ENCODE results near the gene LARP1. TPM values are rescaled to one million over a fixed set of nuclear protein-coding genes. Genes with fewer than 3 reads are reported as not detected.
A peak's percentile ranks its signal among the peaks of the same experiment; 100 is the strongest.

Gene LARP1
- total and polyA plus RNA-seq, 2 experiments from 2014 or later: 133 to 302 TPM

GRCh38 chr5:154722936-154723335, 32.2 kb upstream of the LARP1 start:
- TF ChIP-seq NANOG (IDR thresholded peaks at IDR 0.05; ENCODE audit: borderline replicate concordance) (no peak), POLR2AphosphoS5 (IDR thresholded peaks at IDR 0.05; ENCODE audit: low read depth) (no peak), ZNF331 (CRISPR knock-in tag; IDR thresholded peaks at IDR 0.05; ENCODE audit: low read depth) (no peak), STAT1 (IDR thresholded peaks at IDR 0.05; ENCODE audit: unreplicated experiment) (no peak), ETS1 (IDR thresholded peaks at IDR 0.05) (no peak), CREB1 (CRISPR knock-in tag; IDR thresholded peaks at IDR 0.05; ENCODE audit: low read depth) (no peak), JUNB (IDR thresholded peaks at IDR 0.05; ENCODE audit: unreplicated experiment) (no peak), EZH2 (IDR thresholded peaks at IDR 0.05; ENCODE audit: low read depth, unreplicated experiment) (no peak), ZNF114 (CRISPR knock-in tag; IDR thresholded peaks at IDR 0.05) (no peak), EZH2phosphoT487 (IDR thresholded peaks at IDR 0.05; ENCODE audit: unreplicated experiment) (no peak)
- TF ChIP-seq, protein P1, sequence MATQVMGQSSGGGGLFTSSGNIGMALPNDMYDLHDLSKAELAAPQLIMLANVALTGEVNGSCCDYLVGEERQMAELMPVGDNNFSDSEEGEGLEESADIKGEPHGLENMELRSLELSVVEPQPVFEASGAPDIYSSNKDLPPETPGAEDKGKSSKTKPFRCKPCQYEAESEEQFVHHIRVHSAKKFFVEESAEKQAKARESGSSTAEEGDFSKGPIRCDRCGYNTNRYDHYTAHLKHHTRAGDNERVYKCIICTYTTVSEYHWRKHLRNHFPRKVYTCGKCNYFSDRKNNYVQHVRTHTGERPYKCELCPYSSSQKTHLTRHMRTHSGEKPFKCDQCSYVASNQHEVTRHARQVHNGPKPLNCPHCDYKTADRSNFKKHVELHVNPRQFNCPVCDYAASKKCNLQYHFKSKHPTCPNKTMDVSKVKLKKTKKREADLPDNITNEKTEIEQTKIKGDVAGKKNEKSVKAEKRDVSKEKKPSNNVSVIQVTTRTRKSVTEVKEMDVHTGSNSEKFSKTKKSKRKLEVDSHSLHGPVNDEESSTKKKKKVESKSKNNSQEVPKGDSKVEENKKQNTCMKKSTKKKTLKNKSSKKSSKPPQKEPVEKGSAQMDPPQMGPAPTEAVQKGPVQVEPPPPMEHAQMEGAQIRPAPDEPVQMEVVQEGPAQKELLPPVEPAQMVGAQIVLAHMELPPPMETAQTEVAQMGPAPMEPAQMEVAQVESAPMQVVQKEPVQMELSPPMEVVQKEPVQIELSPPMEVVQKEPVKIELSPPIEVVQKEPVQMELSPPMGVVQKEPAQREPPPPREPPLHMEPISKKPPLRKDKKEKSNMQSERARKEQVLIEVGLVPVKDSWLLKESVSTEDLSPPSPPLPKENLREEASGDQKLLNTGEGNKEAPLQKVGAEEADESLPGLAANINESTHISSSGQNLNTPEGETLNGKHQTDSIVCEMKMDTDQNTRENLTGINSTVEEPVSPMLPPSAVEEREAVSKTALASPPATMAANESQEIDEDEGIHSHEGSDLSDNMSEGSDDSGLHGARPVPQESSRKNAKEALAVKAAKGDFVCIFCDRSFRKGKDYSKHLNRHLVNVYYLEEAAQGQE (IDR thresholded peaks at IDR 0.05; ENCODE audit: unreplicated experiment): no peak
- TF ChIP-seq, protein P2, sequence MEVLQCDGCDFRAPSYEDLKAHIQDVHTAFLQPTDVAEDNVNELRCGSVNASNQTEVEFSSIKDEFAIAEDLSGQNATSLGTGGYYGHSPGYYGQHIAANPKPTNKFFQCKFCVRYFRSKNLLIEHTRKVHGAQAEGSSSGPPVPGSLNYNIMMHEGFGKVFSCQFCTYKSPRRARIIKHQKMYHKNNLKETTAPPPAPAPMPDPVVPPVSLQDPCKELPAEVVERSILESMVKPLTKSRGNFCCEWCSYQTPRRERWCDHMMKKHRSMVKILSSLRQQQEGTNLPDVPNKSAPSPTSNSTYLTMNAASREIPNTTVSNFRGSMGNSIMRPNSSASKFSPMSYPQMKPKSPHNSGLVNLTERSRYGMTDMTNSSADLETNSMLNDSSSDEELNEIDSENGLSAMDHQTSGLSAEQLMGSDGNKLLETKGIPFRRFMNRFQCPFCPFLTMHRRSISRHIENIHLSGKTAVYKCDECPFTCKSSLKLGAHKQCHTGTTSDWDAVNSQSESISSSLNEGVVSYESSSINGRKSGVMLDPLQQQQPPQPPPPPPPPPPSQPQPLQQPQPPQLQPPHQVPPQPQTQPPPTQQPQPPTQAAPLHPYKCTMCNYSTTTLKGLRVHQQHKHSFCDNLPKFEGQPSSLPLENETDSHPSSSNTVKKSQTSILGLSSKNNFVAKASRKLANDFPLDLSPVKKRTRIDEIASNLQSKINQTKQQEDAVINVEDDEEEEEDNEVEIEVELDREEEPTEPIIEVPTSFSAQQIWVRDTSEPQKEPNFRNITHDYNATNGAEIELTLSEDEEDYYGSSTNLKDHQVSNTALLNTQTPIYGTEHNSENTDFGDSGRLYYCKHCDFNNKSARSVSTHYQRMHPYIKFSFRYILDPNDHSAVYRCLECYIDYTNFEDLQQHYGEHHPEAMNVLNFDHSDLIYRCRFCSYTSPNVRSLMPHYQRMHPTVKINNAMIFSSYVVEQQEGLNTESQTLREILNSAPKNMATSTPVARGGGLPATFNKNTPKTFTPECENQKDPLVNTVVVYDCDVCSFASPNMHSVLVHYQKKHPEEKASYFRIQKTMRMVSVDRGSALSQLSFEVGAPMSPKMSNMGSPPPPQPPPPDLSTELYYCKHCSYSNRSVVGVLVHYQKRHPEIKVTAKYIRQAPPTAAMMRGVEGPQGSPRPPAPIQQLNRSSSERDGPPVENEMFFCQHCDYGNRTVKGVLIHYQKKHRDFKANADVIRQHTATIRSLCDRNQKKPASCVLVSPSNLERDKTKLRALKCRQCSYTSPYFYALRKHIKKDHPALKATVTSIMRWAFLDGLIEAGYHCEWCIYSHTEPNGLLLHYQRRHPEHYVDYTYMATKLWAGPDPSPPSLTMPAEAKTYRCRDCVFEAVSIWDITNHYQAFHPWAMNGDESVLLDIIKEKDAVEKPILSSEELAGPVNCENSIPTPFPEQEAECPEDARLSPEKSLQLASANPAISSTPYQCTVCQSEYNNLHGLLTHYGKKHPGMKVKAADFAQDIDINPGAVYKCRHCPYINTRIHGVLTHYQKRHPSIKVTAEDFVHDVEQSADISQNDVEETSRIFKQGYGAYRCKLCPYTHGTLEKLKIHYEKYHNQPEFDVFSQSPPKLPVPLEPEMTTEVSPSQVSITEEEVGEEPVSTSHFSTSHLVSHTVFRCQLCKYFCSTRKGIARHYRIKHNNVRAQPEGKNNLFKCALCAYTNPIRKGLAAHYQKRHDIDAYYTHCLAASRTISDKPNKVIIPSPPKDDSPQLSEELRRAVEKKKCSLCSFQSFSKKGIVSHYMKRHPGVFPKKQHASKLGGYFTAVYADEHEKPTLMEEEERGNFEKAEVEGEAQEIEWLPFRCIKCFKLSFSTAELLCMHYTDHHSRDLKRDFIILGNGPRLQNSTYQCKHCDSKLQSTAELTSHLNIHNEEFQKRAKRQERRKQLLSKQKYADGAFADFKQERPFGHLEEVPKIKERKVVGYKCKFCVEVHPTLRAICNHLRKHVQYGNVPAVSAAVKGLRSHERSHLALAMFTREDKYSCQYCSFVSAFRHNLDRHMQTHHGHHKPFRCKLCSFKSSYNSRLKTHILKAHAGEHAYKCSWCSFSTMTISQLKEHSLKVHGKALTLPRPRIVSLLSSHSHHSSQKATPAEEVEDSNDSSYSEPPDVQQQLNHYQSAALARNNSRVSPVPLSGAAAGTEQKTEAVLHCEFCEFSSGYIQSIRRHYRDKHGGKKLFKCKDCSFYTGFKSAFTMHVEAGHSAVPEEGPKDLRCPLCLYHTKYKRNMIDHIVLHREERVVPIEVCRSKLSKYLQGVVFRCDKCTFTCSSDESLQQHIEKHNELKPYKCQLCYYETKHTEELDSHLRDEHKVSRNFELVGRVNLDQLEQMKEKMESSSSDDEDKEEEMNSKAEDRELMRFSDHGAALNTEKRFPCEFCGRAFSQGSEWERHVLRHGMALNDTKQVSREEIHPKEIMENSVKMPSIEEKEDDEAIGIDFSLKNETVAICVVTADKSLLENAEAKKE (CRISPR knock-in tag; IDR thresholded peaks at IDR 0.05): no peak
- TF ChIP-seq, protein P3, sequence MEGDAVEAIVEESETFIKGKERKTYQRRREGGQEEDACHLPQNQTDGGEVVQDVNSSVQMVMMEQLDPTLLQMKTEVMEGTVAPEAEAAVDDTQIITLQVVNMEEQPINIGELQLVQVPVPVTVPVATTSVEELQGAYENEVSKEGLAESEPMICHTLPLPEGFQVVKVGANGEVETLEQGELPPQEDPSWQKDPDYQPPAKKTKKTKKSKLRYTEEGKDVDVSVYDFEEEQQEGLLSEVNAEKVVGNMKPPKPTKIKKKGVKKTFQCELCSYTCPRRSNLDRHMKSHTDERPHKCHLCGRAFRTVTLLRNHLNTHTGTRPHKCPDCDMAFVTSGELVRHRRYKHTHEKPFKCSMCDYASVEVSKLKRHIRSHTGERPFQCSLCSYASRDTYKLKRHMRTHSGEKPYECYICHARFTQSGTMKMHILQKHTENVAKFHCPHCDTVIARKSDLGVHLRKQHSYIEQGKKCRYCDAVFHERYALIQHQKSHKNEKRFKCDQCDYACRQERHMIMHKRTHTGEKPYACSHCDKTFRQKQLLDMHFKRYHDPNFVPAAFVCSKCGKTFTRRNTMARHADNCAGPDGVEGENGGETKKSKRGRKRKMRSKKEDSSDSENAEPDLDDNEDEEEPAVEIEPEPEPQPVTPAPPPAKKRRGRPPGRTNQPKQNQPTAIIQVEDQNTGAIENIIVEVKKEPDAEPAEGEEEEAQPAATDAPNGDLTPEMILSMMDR (conservative IDR thresholded peaks at IDR 0.05; ENCODE audit: low read depth in 2 of 2): no peak

More at GRCh38 chr5:154722936-154723335, 32.2 kb upstream of the LARP1 start:
- H3K4me2 ChIP-seq: no peak overlapping the region
- Mint-ChIP-seq H3K27ac (no peak overlapping the region), H3K36me3 (ENCODE audit: low read depth) (peaks cover 9% of the 10 kb centered on the region; the same call in 2 of the 3 replicates), H3K4me1 (peaks cover 51% of the 10 kb centered on the region), H3K9me3 (no peaks in the 10 kb centered on the region), H3K4me3 (no peak overlapping the region), H3K27me3 (ENCODE audit: insufficient read depth, low read depth, poor library complexity) (no peaks in the 10 kb centered on the region)
- H3K27me3 ChIP-seq (ENCODE audit: insufficient read depth): no peaks in the 10 kb centered on the region
- no peak for DNase-seq (ENCODE audit: low spot score)
- no peaks in the 10 kb centered on the region for H3K9me2 ChIP-seq (ENCODE audit: insufficient read depth)
- no peak for ATAC-seq
- no peaks in the 10 kb centered on the region for H4K20me1 ChIP-seq (replicated peaks; ENCODE audit: insufficient read depth)
- H3K79me2 ChIP-seq (replicated peaks; ENCODE audit: insufficient read depth): peaks cover 43% of the 10 kb centered on the region
- H3K4me1 ChIP-seq (ENCODE audit: insufficient read depth): peaks cover 33% of the 10 kb centered on the region
- no peak overlapping the region for H3K4me3 ChIP-seq
- H3F3A ChIP-seq (replicated peaks; ENCODE audit: low read depth): peaks cover 11% of the 10 kb centered on the region
- peak overlapping the region; percentile 88; the same call in 1 of the 2 replicates for H3K27ac ChIP-seq (ENCODE audit: low read depth)
- H3K36me3 ChIP-seq (ENCODE audit: insufficient read depth): no peaks in the 10 kb centered on the region
- no peak overlapping the region for H2AFZ ChIP-seq

All from GM23338 (cell line).